ENCODE data around the gene BMP2K.
"Not testable (repeated sequence)": the region's sequence is repeated elsewhere in the genome, so short reads cannot be mapped to it uniquely, and the experiment has no call there.

Gene BMP2K

GRCh38 chr4:78889955-78890354, 113.8 kb downstream of the BMP2K start:
- H3K4me3 ChIP-seq (replicated peaks in 1 of 2; ENCODE audit: low read depth in 2 of 2, low read length in 2 of 2) = no peak overlapping the region
- TF ChIP-seq CTCF (IDR thresholded peaks at IDR 0.05; ENCODE audit: low read depth, low read length) = no peak
- DNase-seq (ENCODE audit: low read depth in 2 of 2) = no peak

- no peak overlapping the region for H3K4me3 ChIP-seq (replicated peaks in 1 of 2; ENCODE audit: low read depth in 2 of 2, low read length in 2 of 2)
- no peak for TF ChIP-seq CTCF (IDR thresholded peaks at IDR 0.05; ENCODE audit: low read depth, low read length)
- no peak for DNase-seq (ENCODE audit: low read depth in 2 of 2)
These were observed 123.2 kb downstream of the BMP2K start for GRCh38 chr4:78899302-78899701.

- DNase-seq (ENCODE audit: low read depth in 2 of 2) = no peak
- TF ChIP-seq CTCF (IDR thresholded peaks at IDR 0.05; ENCODE audit: low read depth, low read length) = no peak
- H3K4me3 ChIP-seq (replicated peaks in 1 of 2; ENCODE audit: low read depth in 2 of 2, low read length in 2 of 2) = no peak overlapping the region
These were observed 125.7 kb downstream of the BMP2K start for GRCh38 chr4:78901882-78902281.

- DNase-seq (ENCODE audit: low read depth in 2 of 2) = no peak
- TF ChIP-seq CTCF (IDR thresholded peaks at IDR 0.05; ENCODE audit: low read depth, low read length) = no peak
- no peak overlapping the region for H3K4me3 ChIP-seq (replicated peaks in 1 of 2; ENCODE audit: low read depth in 2 of 2, low read length in 2 of 2)
These were observed 126.1 kb downstream of the BMP2K start for GRCh38 chr4:78902298-78902697.

- H3K4me3 ChIP-seq (replicated peaks in 1 of 2; ENCODE audit: low read depth in 2 of 2, low read length in 2 of 2) = no peak overlapping the region
- TF ChIP-seq CTCF (IDR thresholded peaks at IDR 0.05; ENCODE audit: low read depth, low read length) = no peak
- no peak for DNase-seq (ENCODE audit: low read depth in 2 of 2)
These were observed 128.0 kb downstream of the BMP2K start for GRCh38 chr4:78904143-78904542.

GRCh38 chr4:78907638-78908037, 131.5 kb downstream of the BMP2K start:
- no peak for TF ChIP-seq CTCF (IDR thresholded peaks at IDR 0.05; ENCODE audit: low read depth, low read length)
- DNase-seq (ENCODE audit: low read depth in 2 of 2) = no peak
- H3K4me3 ChIP-seq (replicated peaks in 1 of 2; ENCODE audit: low read depth in 2 of 2, low read length in 2 of 2) = no peak overlapping the region

- H3K4me3 ChIP-seq (replicated peaks in 1 of 2; ENCODE audit: low read depth in 2 of 2, low read length in 2 of 2); DNase-seq (ENCODE audit: low read depth in 2 of 2): not testable (repeated sequence)
These were observed 132.8 kb downstream of the BMP2K start for GRCh38 chr4:78908974-78909373.
